Muscle of leg (tissue), 16 donors: ENCODE results near the gene NUCKS1. TPM values are rescaled to one million over a fixed set of nuclear protein-coding genes. Genes with fewer than 3 reads are reported as not detected.

Source experiments
- DNase-seq: peaks from one replicate; pipeline ENCODE4 v3.0.0; 2013
- H3K27ac ChIP-seq: one replicate; pipeline ENCODE4 v1.5.1; 2013; ENCODE audit warnings: mild to moderate bottlenecking, low read length, control low read depth
- H3K27me3 ChIP-seq: one replicate; pipeline ENCODE4 v1.6.1; 2013; ENCODE audit warnings: low read length; ENCODE audit not compliant: control insufficient read depth, insufficient read depth
- H3K36me3 ChIP-seq: one replicate; pipeline ENCODE4 v1.6.1; 2013; ENCODE audit warnings: low read length; ENCODE audit not compliant: control insufficient read depth, insufficient read depth
- H3K4me1 ChIP-seq: one replicate; pipeline ENCODE4 v1.6.1; 2013; ENCODE audit warnings: low read length; ENCODE audit not compliant: control insufficient read depth, insufficient read depth
- H3K4me3 ChIP-seq: one replicate; pipeline ENCODE4 v1.5.1; 2013; ENCODE audit warnings: low read length, control low read depth
- H3K9me3 ChIP-seq: replicated peaks from 2 replicates; pipeline ENCODE4 v1.6.1; 2013; ENCODE audit warnings: low read depth, low read length; ENCODE audit not compliant: control insufficient read depth
- WGBS: methylation state at CpG from one replicate; pipeline ENCODE4 v1.1.5; 2013; ENCODE audit warnings: missing lambda C conversion rate; ENCODE audit not compliant: insufficient coverage; 5-methylcytosine and 5-hydroxymethylcytosine counted together
- long read RNA-seq, 11 donors: transcript quantifications; one replicate each; lab custom pipeline, GENCODE V29; 2026
- polyA plus RNA-seq, 8 donors: library from polyadenylated mRNA; unstranded; fragments of 120-200 nt; gene quantifications; one replicate each; pipeline versions ENCODE4 v1.2.1 to v1.2.3, GENCODE V29; 2013; ENCODE audit warnings: inconsistent platforms in 1 of 8, low replicate concordance in 1 of 8; ENCODE audit not compliant: insufficient read length in 8 of 8, insufficient read depth in 1 of 8
- total RNA-seq: library from RNA; stranded (reverse); fragments of 120-200 nt; gene quantifications from one replicate; pipeline ENCODE4 v1.2.4, GENCODE V29; 2013

Gene NUCKS1
- total RNA-seq, result 200 TPM
- polyA plus RNA-seq, result 100 to 1,000 TPM; 160 to 284 (median 247) TPM
- long read RNA-seq, donor 1, full-length matches to known transcripts, result 17 of 44 reads
- long read RNA-seq, donor 1, partial matches to known transcripts, result 27 of 44 reads
- long read RNA-seq, donor 1, other reads (novel, unspliced or antisense), result 0 of 44 reads
- long read RNA-seq, donor 2, partial matches to known transcripts, result 5 of 6 reads
- long read RNA-seq, donor 2, other reads (novel, unspliced or antisense), result 0 of 6 reads
- long read RNA-seq, donor 3, full-length matches to known transcripts, result 32 of 97 reads
- long read RNA-seq, donor 3, partial matches to known transcripts, result 65 of 97 reads
- long read RNA-seq, donor 3, other reads (novel, unspliced or antisense), result 0 of 97 reads
- long read RNA-seq, donor 4, full-length matches to known transcripts, result 4 of 61 reads
- long read RNA-seq, donor 4, partial matches to known transcripts, result 57 of 61 reads
- long read RNA-seq, donor 4, other reads (novel, unspliced or antisense), result 0 of 61 reads
- long read RNA-seq, donor 5, full-length matches to known transcripts, result 72 of 278 reads
- long read RNA-seq, donor 5, partial matches to known transcripts, result 188 of 278 reads
- long read RNA-seq, donor 5, other reads (novel, unspliced or antisense), result 18 of 278 reads
- long read RNA-seq, donor 6, full-length matches to known transcripts, result 27 of 151 reads
- long read RNA-seq, donor 6, partial matches to known transcripts, result 124 of 151 reads
- long read RNA-seq, donor 6, other reads (novel, unspliced or antisense), result 0 of 151 reads
- long read RNA-seq, donor 7, full-length matches to known transcripts, result 38 of 161 reads
- long read RNA-seq, donor 7, partial matches to known transcripts, result 123 of 161 reads
- long read RNA-seq, donor 7, other reads (novel, unspliced or antisense), result 0 of 161 reads
- long read RNA-seq, donor 8, full-length matches to known transcripts, result 13 of 113 reads
- long read RNA-seq, donor 8, partial matches to known transcripts, result 100 of 113 reads
- long read RNA-seq, donor 8, other reads (novel, unspliced or antisense), result 0 of 113 reads
- long read RNA-seq, donor 9, full-length matches to known transcripts, result 30 of 120 reads
- long read RNA-seq, donor 9, partial matches to known transcripts, result 90 of 120 reads
- long read RNA-seq, donor 9, other reads (novel, unspliced or antisense), result 0 of 120 reads
- long read RNA-seq, donor 10, full-length matches to known transcripts, result 31 of 220 reads
- long read RNA-seq, donor 10, partial matches to known transcripts, result 189 of 220 reads
- long read RNA-seq, donor 10, other reads (novel, unspliced or antisense), result 0 of 220 reads
- long read RNA-seq, donor 11, full-length matches to known transcripts, result 30 of 396 reads
- long read RNA-seq, donor 11, partial matches to known transcripts, result 366 of 396 reads
- long read RNA-seq, donor 11, other reads (novel, unspliced or antisense), result 0 of 396 reads

- Histone ChIP-seq H3K9me3 (no peaks in the 10 kb centered on the region), H3K4me3 (peak within 1 kb of the TSS; percentile 81), H3K4me1 (peaks cover 8% of the 10 kb centered on the region), H3K27ac (peak within 1 kb of the TSS; percentile 99), H3K36me3 (peaks cover 2% of the 10 kb centered on the region), H3K27me3 (peaks cover 3% of the 10 kb centered on the region)
- WGBS, result 0% methylated on average over 17 of the region's 27 CpGs
- peak; percentile 100 for DNase-seq
These were observed at the start of gene NUCKS1 for GRCh38 chr1:205750138-205751035. Gene NUCKS1, minus strand, starts transcription at chr1:205750182. Its CDS starts 209 bp downstream, at chr1:205749973.

- peaks cover 4% of the 10 kb centered on the region for H3K4me1 ChIP-seq
- H3K27me3 ChIP-seq, result no peaks in the 10 kb centered on the region
- no peak overlapping the region for H3K27ac ChIP-seq
- no peaks in the 10 kb centered on the region for H3K9me3 ChIP-seq
- no peak overlapping the region for H3K4me3 ChIP-seq
- WGBS, result 98% methylated on average over 4 of the region's 5 CpGs
- no peak for DNase-seq
- peaks cover 66% of the 10 kb centered on the region for H3K36me3 ChIP-seq
These were observed 48.6 kb upstream of the NUCKS1 start for GRCh38 chr1:205798577-205798976.

- H3K4me1 ChIP-seq, result peaks cover 15% of the 10 kb centered on the region
- H3K9me3 ChIP-seq, result no peaks in the 10 kb centered on the region
- DNase-seq, result no peak
- no peaks in the 10 kb centered on the region for H3K27me3 ChIP-seq
- H3K27ac ChIP-seq, result no peak overlapping the region
- peaks cover 70% of the 10 kb centered on the region for H3K36me3 ChIP-seq
- WGBS, result no CpG with 5 or more reads among the region's 2 CpGs
- H3K4me3 ChIP-seq, result no peak overlapping the region
These were observed 47.2 kb upstream of the NUCKS1 start for GRCh38 chr1:205797168-205797567.

GRCh38 chr1:205794011-205794730 lies 44.2 kb upstream of the NUCKS1 start:
- no peak overlapping the region for H3K27ac ChIP-seq
- no peak for DNase-seq
- no peak overlapping the region for H3K4me3 ChIP-seq
- H3K27me3 ChIP-seq, result no peaks in the 10 kb centered on the region
- H3K36me3 ChIP-seq, result peaks cover 79% of the 10 kb centered on the region
- 100% methylated on average over 1 of the region's 5 CpGs for WGBS
- H3K4me1 ChIP-seq, result peaks cover 18% of the 10 kb centered on the region
- H3K9me3 ChIP-seq, result no peaks in the 10 kb centered on the region

- WGBS, result 61% methylated on average over 5 of the region's 6 CpGs
- Histone ChIP-seq H3K4me1 (peaks cover 18% of the 10 kb centered on the region), H3K4me3 (no peak overlapping the region), H3K9me3 (no peaks in the 10 kb centered on the region), H3K36me3 (peaks cover 68% of the 10 kb centered on the region), H3K27ac (peak overlapping the region; percentile 64), H3K27me3 (no peaks in the 10 kb centered on the region)
- peak; percentile 61 for DNase-seq
These were observed 43.1 kb upstream of the NUCKS1 start for GRCh38 chr1:205792961-205793673.

GRCh38 chr1:205792481-205792881 lies 42.5 kb upstream of the NUCKS1 start:
- 83% methylated on average over 5 of the region's 8 CpGs for WGBS
- no peak for DNase-seq

GRCh38 chr1:205791568-205792180 lies 41.7 kb upstream of the NUCKS1 start:
- DNase-seq, result peak; percentile 77

More at GRCh38 chr1:205792481-205792881, 42.5 kb upstream of the NUCKS1 start:
- Histone ChIP-seq H3K27ac (no peak overlapping the region), H3K27me3 (no peaks in the 10 kb centered on the region), H3K9me3 (no peaks in the 10 kb centered on the region), H3K36me3 (peaks cover 62% of the 10 kb centered on the region), H3K4me1 (peaks cover 18% of the 10 kb centered on the region), H3K4me3 (no peak overlapping the region)

More at GRCh38 chr1:205791568-205792180, 41.7 kb upstream of the NUCKS1 start:
- Histone ChIP-seq H3K4me3 (no peak overlapping the region), H3K36me3 (peaks cover 54% of the 10 kb centered on the region), H3K9me3 (no peaks in the 10 kb centered on the region), H3K4me1 (peaks cover 18% of the 10 kb centered on the region), H3K27ac (no peak overlapping the region), H3K27me3 (no peaks in the 10 kb centered on the region)
- 82% methylated on average over 4 of the region's 5 CpGs for WGBS
